K562 (cell line): ENCODE data around the gene NAT8L. TPM values are rescaled to one million over a fixed set of nuclear protein-coding genes. Genes with fewer than 3 reads are reported as not detected.

Experiments used
- ATAC-seq: fragments of 200-7000 bp; cut with Tn5 transposase; 3 replicates; pipeline ENCODE4 v1.9.1; 2020; ENCODE audit warnings: moderate library complexity
- BruUV-seq: library from RNA; stranded (reverse); fragments of 400-500 nt; replicated peaks from 2 replicates; lab custom pipeline; 2021; lab: Mats Ljungman, UMichigan
- CTCF ChIA-PET: fragments of 300-600 bp; formaldehyde crosslinking; extraction: SDS; loops from one replicate; lab custom pipeline; 2021; ENCODE audit warnings: low intra/inter-chr PET ratio; lab: Yijun Ruan, JAX
- POLR2A ChIA-PET: fragments of 300-600, 350-650 bp; sonication (Branson Sonifier 250); formaldehyde crosslinking; extraction: SDS; loops from one replicate; lab custom pipeline; 2021; ENCODE audit warnings: antibody characterized with exemption, inconsistent platforms; lab: Yijun Ruan, JAX
- DNase-seq, 4 experiments: peaks; one replicate each; pipeline versions ENCODE4 v3.0.0 to v3.0.0-alpha.2; 2011 to 2018; ENCODE audit warnings: low spot score in 3 of 4, mixed read lengths in 3 of 4; ENCODE audit errors: extremely low read depth in 1 of 4
- FAIRE-seq: peaks from 2 replicates; lab custom pipeline; 2011; peaks lifted over from hg19 to GRCh38; lab: Jason Lieb, UNC
- H2AFZ ChIP-seq: 2 replicates; pipeline ENCODE4 v1.6.0; 2011; ENCODE audit warnings: low read depth, low read length, control low read depth, inconsistent platforms
- H3K27ac ChIP-seq: fragments of 200-600 bp; 3 replicates; pipeline ENCODE4 v1.8.0; 2011; ENCODE audit warnings: low read depth, mild to moderate bottlenecking, control low read depth, inconsistent platforms, low read length, moderate library complexity, mixed read lengths; ENCODE audit errors: extremely low read depth
- H3K27me3 ChIP-seq, 2 experiments: fragments of 300-600 bp in 1 of 2; 2 replicates in 1 of 2; 3 replicates in 1 of 2; pipeline versions ENCODE4 v1.6.0 to v1.8.0; 2011; ENCODE audit warnings: inconsistent platforms in 2 of 2, low read length in 2 of 2, mild to moderate bottlenecking in 1 of 2, mixed read lengths in 1 of 2, moderate library complexity in 1 of 2; ENCODE audit not compliant: control insufficient read depth in 2 of 2, insufficient read depth in 2 of 2
- H3K36me3 ChIP-seq: fragments of 300-600 bp; 3 replicates; pipeline ENCODE4 v1.8.0; 2011; ENCODE audit warnings: mild to moderate bottlenecking, low read length, inconsistent platforms; ENCODE audit not compliant: control insufficient read depth, insufficient read depth
- H3K4me1 ChIP-seq, 2 experiments: fragments of 200-600 bp in 1 of 2; replicated peaks in 1 of 2; 2 replicates in 1 of 2; 3 replicates in 1 of 2; pipeline versions ENCODE4 v1.5.1 to v1.8.0; 2011; ENCODE audit warnings: inconsistent platforms in 2 of 2, low read length in 2 of 2, mild to moderate bottlenecking in 1 of 2, mixed read lengths in 1 of 2, moderate library complexity in 1 of 2; ENCODE audit not compliant: control insufficient read depth in 2 of 2, insufficient read depth in 2 of 2
- H3K4me2 ChIP-seq: 2 replicates; pipeline ENCODE4 v1.6.1; 2011; ENCODE audit warnings: low read length, control low read depth, inconsistent platforms, mixed read lengths; ENCODE audit not compliant: insufficient read depth
- H3K4me3 ChIP-seq: fragments of 200-600 bp; sonication (generic), shearing (Covaris generic); 2 replicates; pipeline ENCODE4 v1.5.1; 2016; ENCODE audit warnings: control low read depth, inconsistent platforms
- H3K79me2 ChIP-seq: fragments of 200-600 bp; 3 replicates; pipeline ENCODE4 v1.8.0; 2011; ENCODE audit warnings: low read length, inconsistent platforms; ENCODE audit not compliant: control insufficient read depth, insufficient read depth
- H3K9ac ChIP-seq, 2 experiments: 2 replicates each; pipeline versions ENCODE4 v1.6.0 to v1.6.1; 2011; ENCODE audit warnings: low read depth in 2 of 2, low read length in 2 of 2, control low read depth in 1 of 2, inconsistent platforms in 1 of 2, mild to moderate bottlenecking in 1 of 2, mixed read lengths in 1 of 2; ENCODE audit not compliant: insufficient read depth in 1 of 2
- H3K9me1 ChIP-seq: one replicate; pipeline ENCODE4 v1.6.0; 2011; ENCODE audit warnings: inconsistent platforms, mild to moderate bottlenecking, low read length, moderate library complexity; ENCODE audit not compliant: control insufficient read depth, insufficient read depth
- H3K9me3 ChIP-seq: replicated peaks from 2 replicates; pipeline ENCODE4 v1.5.1; 2011; ENCODE audit warnings: low read depth, low read length, inconsistent platforms; ENCODE audit not compliant: control insufficient read depth, insufficient read depth
- H4K20me1 ChIP-seq: replicated peaks from 2 replicates; pipeline ENCODE4 v1.6.1; 2011; ENCODE audit warnings: low read length, inconsistent platforms, mixed read lengths; ENCODE audit not compliant: control insufficient read depth, insufficient read depth
- NFIC ChIP-seq: fragments of 450-650 bp; IDR thresholded peaks from 2 replicates; pipeline ENCODE4 v1.6.1; 2017; ENCODE audit warnings: mild to moderate bottlenecking, inconsistent platforms
- NFIX ChIP-seq: fragments of 250-450 bp; sonication (Bioruptor Pico); IDR thresholded peaks from 2 replicates; pipeline ENCODE4 v1.4.0; 2020; ENCODE audit warnings: low read depth, mild to moderate bottlenecking, moderate library complexity
- ZBTB33 ChIP-seq: sonication (generic); formaldehyde crosslinking; IDR thresholded peaks from 2 replicates; pipeline ENCODE4 v1.8.1; 2023; ENCODE audit warnings: mild to moderate bottlenecking, missing genetic modification reagents
- ZNF639 ChIP-seq, 2 experiments: fragments of 200-800 bp in 1 of 2; sonication (Bioruptor generic) in 1 of 2; sonication (generic) in 1 of 2; formaldehyde crosslinking in 1 of 2; IDR thresholded peaks in 1 of 2; conservative IDR thresholded peaks in 1 of 2; 2 replicates each; pipeline versions ENCODE4 v1.5.0 to v1.6.1; 2016 to 2020; ENCODE audit warnings: missing compliant biosample characterization in 1 of 2, missing genetic modification characterization in 1 of 2, missing genetic modification reagents in 1 of 2
- WGBS: fragments of 100-300 bp; shearing (Covaris generic); methylation state at CpG from one replicate; pipeline ENCODE4 v1.1.6; 2016; ENCODE audit warnings: low coverage, mixed read lengths; ENCODE audit not compliant: insufficient coverage; ENCODE audit errors: missing lambda C conversion rate; 5-methylcytosine and 5-hydroxymethylcytosine counted together
- in situ Hi-C: fragments of 300-500 bp; cut with MboI; formaldehyde crosslinking; loops from 4 replicates; pipeline ENCODE4 v1.15.0; 2018; ENCODE audit warnings: inconsistent platforms, mixed read lengths
- intact Hi-C: fragments of 100-400 bp; cut with micrococcal nuclease; formaldehyde crosslinking; loops from 2 replicates; pipeline ENCODE4 v1.14.2; 2022
- polyA plus RNA-seq, 8 experiments: library from polyadenylated mRNA; depleted of rRNA in 4 of 8; stranded (reverse) in 5 of 8; unstranded in 3 of 8; fragments of >200 nt; fragmentation: Nextera tagmentation in 2 of 8; fragmentation: Illumina TruSeq in 1 of 8; extraction: Ambion mirVana in 2 of 8; extraction: Trizol in 1 of 8; gene quantifications; 2 replicates each; pipeline versions ENCODE4 v1.2.1 to v1.2.3, GENCODE V29; 2011 to 2014; ENCODE audit warnings: inconsistent platforms in 1 of 8, missing spikeins in 1 of 8
- total RNA-seq, 7 experiments: library from RNA; depleted of rRNA in 6 of 7; stranded (reverse); fragments of >200 nt in 6 of 7; fragmentation: Illumina TruSeq in 2 of 7; extraction: Trizol in 2 of 7; gene quantifications; 2 replicates each; pipeline versions ENCODE4 v1.2.1 to v1.2.3, GENCODE V29; 2011 to 2021; ENCODE audit warnings: low replicate concordance in 1 of 7

Gene NAT8L
- total and polyA plus RNA-seq, 9 of the 15 experiments (the other 6 are each of a cell fraction or from before 2014, with no cell fraction given): 0.06 to 11.0 (median 1.5) TPM

DNA sequence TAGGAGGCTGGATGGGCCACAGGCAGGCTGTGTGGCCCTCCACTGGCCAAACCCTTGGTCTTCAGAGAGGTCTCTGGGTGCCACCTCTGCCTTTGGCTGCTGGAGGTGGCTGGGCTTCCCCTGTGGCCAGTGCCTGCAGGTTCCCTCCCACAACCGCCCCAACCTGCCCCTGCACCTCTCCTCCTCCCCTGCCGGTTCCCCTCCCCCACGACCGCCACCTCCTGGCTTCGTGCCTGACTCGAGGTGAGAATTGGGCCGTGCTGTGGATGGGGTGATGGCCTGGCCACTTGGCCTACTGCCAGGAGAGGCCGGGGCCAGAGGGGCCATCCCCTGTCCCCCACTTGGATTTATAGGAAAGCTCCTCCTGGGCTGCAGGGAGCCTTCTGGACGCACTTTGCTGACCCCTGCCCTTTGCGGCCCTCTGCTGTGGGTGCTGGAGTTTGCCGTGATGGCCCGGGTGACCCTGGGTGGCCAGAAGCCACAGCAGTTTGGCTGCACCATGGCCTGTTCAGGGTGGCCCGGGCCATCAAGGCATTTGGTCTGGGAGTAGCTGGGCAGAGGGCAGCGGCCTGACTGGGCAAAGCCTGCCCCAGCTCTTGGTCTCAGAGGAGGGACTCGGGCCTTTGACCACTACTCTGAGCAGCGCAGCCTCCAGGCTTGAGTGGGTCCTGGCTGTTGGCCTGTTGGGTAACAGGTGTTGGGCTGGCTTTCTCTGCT is 3.8 kb downstream of the NAT8L start:
- WGBS: 67% methylated on average over 10 of the region's 16 CpGs
- in situ Hi-C loops (no loop called here), intact Hi-C loops (no loop called here)
- Histone ChIP-seq H3K4me3 (no peak overlapping the region), H3K4me1 (peaks cover 2 to 84% of the 10 kb centered on the region in 2 experiments; a peak in 3 of 5 replicates), H2AFZ (no peak overlapping the region), H3K9me3 (no peaks in the 10 kb centered on the region), H3K4me2 (no peak overlapping the region), H3K9ac (no peak overlapping the region; a peak in 1 of 4 replicates), H3K79me2 (no peaks in the 10 kb centered on the region), H3K27ac (no peak overlapping the region), H3K9me1 (no peaks in the 10 kb centered on the region), H3K36me3 (peaks cover 3% of the 10 kb centered on the region; the same call in 1 of the 3 replicates), H3K27me3 (no peaks in the 10 kb centered on the region), H4K20me1 (no peaks in the 10 kb centered on the region)
- POLR2A ChIA-PET: interaction anchor here (0.5 to 1.9 kb wide), 3 partner anchors 10 to 422 kb away, joined by 4 to 9 read pairs (median 5); no protein-coding TSS in a partner anchor
- CTCF ChIA-PET: no interaction called here
- FAIRE-seq: no peak
- TF ChIP-seq NFIC (peak; percentile 95), ZBTB33 (CRISPR knock-in tag) (peak; percentile 46; the same call in 1 of the 2 replicates), ZNF639 (CRISPR knock-in tag; conservative IDR thresholded peaks at IDR 0.05 in 1 of 2, IDR thresholded peaks at IDR 0.05 in 1 of 2) (no peak), NFIX (peak; percentile 51)
- no TSS peak for BruUV-seq
- ATAC-seq: peak; percentile 5; the same call in 2 of the 3 replicates
- peak in 3 of 4 experiments; percentile 34 to 54 (median 51) for DNase-seq
